KG1 (cell line): ENCODE results near the gene ASPDH.

Experiments used
- DNase-seq: peaks from one replicate; lab custom pipeline; 2025; lab: John Stamatoyannopoulos, UW

ASPDH gene

DNA sequence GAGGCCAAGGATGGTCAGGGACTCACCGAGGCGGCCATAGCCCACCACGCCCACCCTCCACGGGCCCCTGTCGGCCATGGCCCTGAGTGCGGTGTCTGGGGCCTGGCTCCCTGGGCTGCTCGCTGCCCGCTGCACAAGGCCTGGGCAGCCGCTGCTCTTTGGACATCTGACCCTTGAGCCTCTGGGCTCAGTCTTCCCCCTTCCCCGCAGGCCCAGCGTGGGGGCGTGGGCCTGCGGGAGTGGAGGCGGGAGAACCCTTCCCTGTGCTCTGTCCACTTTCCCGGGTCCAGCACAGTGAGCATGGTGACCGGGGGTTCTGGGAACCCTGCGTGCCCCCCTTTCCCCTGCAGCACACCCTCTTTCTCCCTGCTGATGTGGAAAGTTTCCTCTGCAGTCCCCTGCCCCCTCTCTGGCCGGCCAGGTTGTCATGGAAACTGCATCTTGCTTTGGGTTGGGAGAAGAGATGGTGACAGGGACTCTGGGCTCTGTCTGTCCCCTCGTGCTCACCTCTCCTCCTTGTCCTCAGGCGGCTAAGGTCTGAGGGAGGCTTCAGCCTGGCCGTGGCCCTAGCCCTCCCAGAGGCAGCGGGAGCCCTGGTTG is at the start of gene ASPDH:
TSS of gene ASPDH (minus strand) at position 168 of the 600 bp plus-strand sequence. CDS start at position 78, 90 bp downstream.
- no peak for DNase-seq

DNA sequence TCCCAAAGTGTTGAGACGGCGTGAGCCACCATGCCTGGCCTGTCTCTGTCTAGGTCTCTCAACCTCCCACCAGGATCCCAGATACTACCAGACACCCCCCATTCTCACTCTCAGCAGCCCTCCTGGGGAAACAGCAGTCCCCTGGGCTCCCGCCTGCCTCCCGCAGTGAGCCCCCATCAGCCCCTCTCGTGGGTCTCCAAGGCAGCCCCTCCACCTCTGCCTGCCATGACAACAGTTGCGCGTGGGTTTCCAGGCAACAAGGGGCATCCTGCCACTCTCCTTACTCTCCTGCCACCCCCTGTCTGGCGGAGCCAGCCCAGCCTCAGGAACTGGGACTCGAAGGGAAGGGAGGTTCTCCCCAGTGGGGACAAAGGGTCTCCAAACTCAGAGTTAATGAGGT is 49.3 kb upstream of the ASPDH start:
- no peak for DNase-seq

DNA sequence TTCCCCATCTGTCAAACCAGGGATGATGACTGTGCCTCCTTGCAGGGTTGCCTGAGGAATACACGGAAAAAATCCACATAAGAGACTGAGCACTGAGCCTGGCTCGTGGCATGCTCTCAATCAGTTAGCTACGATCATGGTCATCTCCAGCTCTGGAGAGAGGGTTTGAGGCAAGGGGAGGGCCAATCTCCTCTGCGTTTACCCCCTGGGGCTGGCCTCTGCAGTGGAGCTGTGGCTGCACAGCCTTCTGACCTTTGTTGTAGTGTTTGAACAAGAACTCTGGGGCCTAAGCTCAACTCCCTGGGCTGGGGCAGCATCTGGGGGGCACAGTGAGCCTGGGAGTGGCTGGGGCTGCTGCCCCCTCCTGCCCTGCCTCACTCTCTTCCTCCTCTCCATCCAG is 48.6 kb upstream of the ASPDH start:
- DNase-seq, result no peak

DNA sequence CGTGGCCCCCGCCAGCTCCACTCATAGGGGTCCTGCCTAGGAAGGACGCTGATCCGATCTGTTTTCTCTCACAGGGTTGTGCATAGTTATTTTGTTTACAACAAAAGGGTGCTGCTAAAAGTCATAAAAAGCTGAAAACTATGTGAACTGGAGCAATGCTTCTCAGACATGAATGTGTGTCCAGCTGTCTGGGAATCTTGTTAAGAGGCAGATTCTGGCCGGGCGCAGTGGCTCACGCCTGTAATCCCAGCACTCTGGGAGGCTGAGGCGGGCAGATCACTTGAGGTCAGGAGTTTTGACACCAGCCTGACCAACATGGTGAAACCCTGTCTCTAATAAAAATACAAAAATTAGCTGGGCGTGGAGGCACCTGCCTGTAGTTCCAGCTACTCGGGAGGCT is 45.9 kb upstream of the ASPDH start:
- DNase-seq, result no peak

DNA sequence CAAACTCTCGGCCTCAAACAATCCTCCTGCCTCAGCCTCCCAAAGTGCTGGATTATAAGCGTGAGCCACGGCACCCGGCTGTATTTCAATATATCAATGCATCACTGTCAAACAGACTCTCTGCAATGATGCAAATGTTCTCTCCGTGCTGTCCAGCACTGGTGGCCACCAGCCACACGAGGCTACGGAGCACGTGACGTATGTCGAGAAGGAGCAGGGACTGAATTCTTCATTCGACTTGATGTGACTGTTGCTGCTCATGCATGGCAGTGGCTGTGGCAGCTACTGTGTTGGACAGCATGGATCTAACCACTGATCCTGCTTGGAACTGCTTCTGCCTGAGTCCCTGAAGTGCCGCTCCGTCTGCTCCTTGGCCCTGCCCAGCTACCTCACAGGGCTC is 44.7 kb upstream of the ASPDH start:
- DNase-seq, result no peak

DNA sequence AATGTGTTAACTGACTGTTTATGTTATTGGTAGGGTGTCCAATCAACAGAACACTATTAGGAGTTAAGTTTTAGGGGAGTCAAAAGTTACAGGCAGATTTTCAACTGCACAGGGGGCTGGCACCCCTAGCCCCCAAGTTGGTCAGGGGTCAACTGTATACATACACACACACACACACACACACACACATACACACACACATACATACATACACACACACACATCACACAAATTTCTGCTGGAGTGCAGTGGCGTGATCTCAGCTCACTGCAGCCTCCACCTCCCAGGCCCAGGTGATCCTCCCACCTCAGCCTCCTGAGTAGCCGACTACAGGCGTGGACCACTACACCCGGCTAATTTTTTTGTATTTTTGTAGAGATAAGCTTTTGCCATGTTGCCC is 44.3 kb upstream of the ASPDH start:
- DNase-seq, result no peak

DNA sequence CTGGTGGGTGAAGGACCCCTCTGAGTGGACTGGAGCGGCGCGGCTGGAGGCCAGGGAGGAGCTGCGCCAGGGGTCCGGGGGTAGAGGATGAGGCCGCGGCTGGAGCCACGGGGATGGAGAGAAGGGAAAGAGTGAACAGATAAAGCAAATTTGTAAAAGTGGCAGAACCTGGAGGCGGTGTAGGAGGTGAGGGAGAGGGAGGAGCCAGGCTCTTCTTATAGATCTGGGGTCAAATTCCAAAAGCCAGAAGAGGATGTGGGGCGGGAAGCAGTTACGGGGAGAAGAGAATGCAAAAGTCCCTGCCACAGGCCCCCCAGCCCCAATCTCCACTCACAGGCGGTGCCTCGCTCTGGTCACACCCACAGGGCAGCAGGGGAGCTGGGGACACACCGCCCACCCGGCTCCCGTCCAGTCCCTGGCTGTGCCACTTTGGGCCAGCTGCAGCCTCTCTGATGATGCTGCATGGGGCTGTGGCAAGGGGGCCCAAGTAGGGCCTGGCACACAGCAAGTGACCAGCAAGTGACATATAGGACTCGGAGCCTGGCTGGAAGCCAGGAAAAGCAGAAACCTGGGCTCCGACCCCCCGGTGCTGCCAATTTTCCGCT is 43.4 kb upstream of the ASPDH start:
- no peak for DNase-seq

DNA sequence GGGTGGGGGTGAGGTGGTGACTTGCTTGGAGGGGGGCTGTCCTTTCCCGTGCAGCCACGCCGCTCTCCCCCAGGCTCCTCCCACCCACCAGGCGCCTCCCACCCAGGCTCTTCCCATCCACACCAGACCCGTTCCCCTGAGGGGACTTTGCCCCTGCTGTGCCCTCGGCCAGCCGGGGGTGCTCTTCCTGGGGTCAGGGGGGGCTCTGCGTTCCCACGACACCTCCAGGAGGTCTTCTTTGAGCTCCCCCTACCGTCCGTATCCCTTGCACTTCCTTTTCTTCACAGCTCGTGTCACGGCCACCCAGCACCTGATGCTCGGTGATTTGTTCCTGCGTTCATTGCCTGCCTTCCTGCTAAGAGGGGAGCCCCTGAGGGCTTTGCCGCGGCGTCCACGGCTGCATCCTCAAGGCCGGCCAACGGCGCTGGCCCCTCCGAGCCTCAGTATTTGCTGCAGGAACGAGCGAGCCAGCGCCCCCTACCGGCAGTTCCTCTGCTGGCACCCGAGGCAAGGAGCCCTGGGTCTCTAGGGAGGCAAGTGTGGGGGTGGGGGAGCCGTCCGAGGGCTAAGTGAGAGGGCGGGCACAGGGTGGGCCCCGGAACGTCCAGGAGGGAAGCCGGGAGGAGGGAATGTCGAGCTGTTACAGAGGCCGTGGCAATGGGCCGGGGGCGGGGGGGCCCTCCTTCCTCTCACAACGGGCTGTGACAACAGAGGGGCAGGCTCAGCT is 42.7 kb upstream of the ASPDH start:
- peak; percentile 42 for DNase-seq

DNA sequence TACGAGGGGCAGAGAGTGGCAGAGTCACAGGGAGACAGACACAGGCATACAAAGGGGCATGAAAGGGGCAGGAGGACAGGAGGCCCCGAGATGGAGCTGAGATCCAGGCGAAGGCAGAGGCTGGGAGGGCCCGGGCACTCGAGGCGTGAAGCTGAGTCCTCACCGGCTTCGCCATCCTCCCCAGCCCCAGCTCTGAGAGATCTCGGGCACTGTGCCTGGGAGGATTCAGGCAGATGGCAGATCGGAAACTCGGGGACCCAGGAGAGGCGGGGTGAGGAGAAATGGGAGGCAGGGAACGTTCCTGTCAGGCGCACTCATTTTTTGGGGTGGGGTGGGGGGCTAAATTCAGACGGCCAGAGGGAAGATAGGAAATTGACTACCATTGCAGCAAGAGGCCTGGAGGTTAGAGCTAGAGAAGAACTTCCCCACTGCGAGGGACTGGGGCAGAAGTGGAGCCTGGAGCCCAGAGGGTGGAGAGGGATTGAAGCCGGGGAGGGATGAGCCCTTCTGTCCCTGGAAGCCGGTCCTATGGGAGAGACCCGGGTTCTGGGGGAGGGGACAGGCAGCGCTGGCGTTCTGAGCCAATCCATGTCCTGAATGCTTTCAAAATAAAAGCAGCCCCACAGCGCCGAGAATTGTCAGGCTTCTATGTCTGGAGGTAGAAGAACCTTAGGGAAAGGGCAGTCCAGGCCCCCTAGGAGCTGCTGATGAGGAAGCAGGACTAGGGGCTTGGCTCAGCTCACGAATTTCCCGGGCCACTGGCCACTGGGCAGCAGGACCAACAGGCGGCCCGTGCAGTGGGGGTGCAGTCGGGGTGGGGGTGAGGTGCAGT is 42.0 kb upstream of the ASPDH start:
- DNase-seq, result no peak

DNA sequence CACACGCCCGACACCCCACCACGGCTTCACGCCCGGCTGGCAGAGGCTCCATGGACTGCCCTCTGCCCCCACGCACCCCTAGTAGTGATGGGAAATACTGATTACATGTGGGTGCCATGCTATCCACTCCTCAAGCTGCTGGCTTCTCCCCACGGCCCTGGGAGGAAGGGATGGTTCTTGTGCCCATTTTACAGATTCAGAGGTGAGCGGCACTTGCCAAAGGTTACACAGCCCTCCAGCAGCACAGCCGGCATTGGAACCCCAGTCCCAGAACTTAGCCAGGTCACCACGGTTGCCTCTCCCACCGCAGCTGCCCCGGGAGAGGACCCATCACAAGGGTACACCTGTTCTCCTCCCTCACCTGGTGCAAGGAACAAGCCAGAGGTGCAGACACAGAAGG is 41.3 kb upstream of the ASPDH start:
- no peak for DNase-seq

DNA sequence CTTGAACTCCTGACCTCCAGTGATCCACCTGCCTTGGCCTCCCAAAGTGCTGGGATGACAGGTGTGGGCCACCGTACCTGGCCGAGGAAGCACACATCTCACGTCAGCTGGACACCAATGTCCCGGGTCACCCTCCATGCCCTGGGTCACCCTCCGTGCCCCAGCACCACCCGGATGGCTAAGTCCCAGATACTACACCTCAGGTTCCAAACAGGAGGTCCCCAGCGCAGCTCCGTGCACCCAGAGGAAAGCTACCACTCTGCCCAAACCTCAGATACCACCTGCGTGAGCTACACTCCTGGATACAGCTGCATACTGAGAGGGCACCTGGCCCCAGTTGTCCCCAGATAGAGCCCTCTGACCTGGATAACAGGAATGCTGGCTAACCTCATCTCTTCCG is 40.5 kb upstream of the ASPDH start:
- no peak for DNase-seq

DNA sequence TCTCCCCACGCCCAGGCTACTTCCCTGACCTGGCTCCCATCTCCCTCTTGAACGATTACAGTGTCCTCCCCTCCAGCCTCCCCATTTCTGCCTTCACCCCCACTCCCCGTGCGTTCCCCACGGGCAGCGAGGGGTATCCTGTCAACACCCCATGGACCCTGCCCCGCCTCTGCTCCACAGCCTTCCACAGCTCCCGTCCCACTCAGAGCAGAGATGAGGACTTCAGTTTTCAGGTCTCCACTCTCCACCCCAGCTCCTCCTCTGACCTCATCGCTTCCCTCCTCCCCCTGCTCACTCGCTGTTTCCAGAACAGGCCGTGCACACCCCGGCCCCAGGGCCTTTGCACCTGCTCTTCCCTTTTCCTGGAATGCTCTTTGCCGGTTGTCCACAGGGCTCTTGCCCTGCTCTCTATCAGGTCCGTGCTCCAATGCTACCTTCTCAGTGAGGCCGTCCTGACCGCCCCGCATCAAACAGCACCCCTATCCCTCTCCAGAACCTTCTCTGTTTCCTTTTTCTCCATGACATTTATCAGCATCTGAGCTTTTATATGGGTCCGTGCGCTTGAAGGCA is 39.5 kb upstream of the ASPDH start:
- no peak for DNase-seq

DNA sequence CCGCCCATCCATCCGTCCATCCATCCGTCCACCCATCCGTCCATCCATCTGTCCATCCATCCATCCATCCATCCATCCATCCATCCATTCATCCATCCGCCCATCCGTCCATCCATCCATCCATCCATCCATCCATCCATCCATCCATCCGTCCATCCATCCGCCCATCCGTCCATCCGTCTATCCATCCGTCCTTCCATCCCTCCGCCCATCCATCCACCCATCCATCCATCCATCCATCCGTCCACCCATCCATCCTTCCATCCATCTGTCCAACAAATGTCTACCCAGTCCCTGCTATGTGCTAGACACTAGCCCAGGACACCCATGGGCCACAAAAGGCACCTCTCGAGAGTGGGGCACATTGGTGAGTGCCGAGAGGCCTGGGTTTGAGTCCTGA is 38.8 kb upstream of the ASPDH start:
- no peak for DNase-seq

DNA sequence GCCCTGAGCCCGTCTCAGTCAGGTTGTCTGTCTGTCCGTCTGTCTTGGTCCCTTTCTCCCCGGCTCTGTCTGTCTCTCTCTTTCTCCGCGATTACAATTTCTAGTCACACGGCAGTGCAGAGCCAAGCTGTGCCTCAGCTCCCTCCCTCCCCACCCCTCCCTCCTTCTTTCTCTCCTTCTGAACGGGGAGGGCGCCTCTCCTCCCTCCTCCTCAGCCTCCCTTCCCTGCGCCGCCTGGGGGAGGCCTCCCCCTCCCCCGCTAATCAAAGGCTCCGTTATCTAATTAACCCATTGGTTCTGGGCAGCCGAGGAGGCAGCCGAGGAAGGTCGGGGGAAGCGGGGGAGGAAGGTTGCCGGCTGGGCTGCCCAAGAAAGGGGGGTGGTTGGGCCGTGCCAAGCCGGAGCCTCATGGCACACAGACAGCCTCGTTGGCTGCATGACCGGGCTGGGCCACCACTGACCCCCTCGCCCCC is 38.0 kb upstream of the ASPDH start:
- no peak for DNase-seq

DNA sequence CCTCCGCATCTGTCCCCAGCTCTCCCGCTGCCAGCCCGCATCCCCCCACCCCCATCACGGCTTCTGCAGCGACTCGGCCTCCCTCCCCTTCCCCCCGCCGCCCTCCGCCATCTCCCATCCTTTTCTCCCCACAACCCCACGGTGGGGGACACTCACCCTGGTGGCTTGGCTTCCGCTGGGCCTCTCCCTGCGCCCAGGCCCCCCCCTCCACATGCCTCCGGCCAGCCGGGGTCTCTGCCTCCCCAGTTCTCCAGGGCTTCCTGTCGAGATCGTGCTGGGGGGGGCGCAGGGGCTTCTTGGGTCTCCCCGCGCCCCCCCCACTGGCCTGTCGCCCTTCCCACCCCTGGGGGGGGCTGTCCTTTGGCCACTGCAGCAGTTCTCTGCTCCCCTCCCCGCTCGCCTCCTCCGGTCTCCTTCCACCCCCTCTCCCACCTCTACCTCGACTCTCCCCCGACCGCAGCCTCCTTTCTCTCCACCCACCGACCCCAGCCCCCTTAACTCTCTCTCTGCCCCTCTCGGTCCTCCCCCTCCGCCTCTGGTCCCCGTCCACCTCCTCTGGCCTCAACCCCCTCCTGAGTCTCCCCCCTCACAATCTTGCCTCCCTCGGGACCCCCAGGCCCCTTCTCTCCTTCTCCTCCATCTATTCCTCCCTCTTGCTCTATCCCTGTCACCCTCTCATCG is 37.5 kb upstream of the ASPDH start:
- no peak for DNase-seq

DNA sequence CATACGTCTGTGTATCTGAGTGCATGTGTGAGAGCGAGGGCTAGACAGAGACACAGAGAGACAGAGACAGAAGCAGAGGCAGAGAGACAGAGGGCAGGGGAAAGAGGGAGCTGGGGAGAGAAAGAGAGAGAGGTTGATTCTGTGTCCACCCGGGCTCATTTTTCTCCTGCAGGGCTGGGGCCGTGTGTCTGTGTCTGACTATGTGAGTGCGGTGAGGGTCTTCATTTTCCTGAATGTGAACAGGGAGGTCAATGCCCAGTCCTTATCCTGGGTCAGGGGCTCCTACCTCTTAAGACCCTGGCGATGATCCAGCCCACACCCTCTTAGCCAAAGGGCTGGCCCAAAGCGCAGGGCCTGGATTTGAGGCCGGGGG is 36.9 kb upstream of the ASPDH start:
- no peak for DNase-seq

DNA sequence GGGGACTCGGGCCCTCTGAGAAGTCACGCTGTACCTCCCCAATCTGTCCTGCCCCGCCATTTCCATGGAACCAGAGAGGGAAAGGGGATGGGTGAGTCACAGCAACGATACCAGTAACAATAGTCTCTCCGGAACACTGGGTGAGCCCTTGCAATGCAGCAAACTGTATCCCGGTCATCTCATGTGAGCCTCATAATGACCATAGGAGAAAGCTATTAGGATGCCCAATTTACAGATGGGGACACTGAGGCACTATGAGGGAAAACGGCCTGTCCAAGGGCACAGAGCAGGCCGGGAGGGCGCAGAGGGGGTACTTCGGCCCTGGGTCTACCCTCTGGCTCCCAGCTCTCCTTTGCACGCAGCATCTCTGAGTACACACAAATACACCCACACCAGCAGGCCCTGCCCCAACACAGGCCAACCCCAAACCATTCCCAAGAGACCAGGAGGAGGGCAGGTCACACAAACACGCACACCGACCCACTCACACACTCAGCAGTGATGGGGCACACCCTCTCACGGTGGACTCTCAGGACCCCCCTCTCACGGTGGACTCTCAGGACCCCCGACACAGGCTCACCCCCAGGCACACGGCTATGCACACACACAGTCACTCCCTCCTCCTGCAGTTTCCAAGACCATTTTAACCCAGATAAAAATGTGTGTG is 36.3 kb upstream of the ASPDH start:
- DNase-seq, result no peak

DNA sequence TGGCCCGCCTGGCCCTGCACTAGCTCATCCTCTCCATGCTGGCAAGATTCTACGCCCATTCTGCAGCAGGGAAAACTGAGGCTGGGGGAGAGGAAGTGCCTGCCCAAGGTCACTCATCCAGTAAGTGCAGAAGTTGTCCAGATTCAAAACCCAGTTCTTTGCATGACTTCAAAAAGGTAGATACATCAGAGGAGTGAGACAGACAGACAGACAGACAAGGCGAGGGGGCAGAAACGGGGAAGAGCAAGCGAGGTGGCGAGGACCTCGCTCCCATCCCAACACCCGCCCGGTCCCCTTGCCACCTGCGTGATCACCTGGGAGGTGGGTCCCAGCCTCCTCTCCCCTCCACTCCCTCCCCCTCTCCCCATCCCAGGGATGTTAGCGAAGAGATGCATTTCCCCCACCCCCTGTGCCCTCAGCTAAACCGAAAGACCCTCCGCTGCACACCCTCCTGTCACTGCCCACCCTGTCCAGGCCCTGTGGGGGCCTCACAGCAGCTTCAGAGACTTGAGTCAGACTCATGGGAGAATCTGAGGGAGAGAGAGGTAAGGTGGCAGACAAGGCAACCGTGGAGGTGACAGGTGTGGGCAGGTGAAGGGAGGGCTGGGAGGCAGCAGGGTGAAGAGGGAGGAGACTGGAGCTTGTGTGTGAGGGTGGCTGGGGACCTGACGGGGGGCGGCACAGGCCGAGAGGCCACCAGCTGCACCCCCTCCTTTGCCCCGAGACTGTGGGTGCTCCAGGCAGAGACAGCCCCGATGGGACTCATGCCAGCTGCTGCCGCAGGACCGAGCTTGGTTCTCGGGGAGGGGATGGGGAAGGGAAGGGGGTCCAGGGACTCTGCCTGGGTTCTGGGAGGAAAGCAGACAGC is 35.6 kb upstream of the ASPDH start:
- DNase-seq, result no peak

DNA sequence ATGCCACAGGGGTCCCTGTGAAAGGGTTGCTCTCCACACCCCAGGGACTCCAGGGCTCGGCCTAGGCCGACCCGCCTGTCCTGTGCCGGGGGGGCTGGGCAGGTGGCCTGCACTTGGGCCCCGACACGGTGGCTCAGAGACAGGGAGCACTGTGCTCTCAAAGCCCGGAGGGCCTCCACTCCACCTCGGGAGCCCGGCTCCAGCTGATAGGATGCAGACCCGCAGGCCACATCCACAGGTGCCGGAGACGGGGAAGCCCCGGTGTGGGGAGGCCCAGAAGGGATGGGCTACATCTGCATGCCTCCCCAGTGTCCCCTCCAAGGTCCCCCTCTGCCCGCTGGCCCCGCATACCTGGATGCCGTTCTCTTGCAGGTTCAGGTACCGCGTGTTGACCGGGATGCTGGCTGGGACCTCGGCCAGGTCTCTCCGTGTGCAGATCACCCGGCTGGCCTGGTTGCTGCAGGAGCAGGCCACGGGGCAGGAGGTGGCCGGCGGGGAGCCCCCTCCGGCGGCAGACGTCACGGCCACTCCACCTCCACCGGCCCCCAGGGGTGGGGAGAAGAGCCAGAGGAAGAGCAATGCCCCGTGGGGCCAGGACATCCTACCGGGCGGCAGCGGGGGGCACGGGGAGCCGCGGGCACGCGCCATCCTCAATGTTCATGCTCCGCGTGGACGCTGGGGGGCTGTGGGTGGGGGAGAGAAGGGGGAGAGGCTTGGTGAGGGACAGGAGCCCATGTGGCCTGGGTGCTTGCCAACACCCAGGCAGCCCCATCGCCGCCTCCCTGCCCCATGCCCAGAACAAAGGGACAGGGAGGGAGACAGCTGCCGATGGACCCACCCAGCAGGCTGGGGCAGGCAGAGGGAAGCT is 34.7 kb upstream of the ASPDH start:
- no peak for DNase-seq
